ENCODE results near the gene SYAP1.
"Not testable (repeated sequence)": the region's sequence is repeated elsewhere in the genome, so short reads cannot be mapped to it uniquely, and the experiment has no call there.

SYAP1 gene

GRCh38 chrX:16745102-16745501, 25.7 kb downstream of the SYAP1 start:
- no peak overlapping the region for H3K9ac ChIP-seq (ENCODE audit: low read length in 5 of 5)
- H3K9me3 ChIP-seq (ENCODE audit: control insufficient read depth in 5 of 5, low read length in 5 of 5): no peaks in the 10 kb centered on the region
- no peaks in the 10 kb centered on the region for H3K27me3 ChIP-seq (ENCODE audit: control insufficient read depth in 5 of 5, insufficient read depth in 4 of 5, low read length in 5 of 5)
- no peak overlapping the region for H3K4me3 ChIP-seq (ENCODE audit: low read depth in 1 of 5, low read length in 5 of 5)
- H3K27ac ChIP-seq (ENCODE audit: low read depth, low read length): no peak overlapping the region
- peaks cover 0 to 8% (median 0%) of the 10 kb centered on the region in 5 donors for H3K4me1 ChIP-seq (ENCODE audit: control insufficient read depth in 5 of 5, insufficient read depth in 5 of 5, low read length in 5 of 5)
- H3K36me3 ChIP-seq (ENCODE audit: control insufficient read depth in 5 of 5, insufficient read depth in 5 of 5, low read length in 5 of 5): peaks cover 12 to 67% (median 50%) of the 10 kb centered on the region in 5 donors

GRCh38 chrX:16745659-16746058, 26.2 kb downstream of the SYAP1 start:
- Histone ChIP-seq H3K4me3 (ENCODE audit: low read depth in 1 of 5, low read length in 5 of 5) (no peak overlapping the region), H3K27me3 (ENCODE audit: control insufficient read depth in 5 of 5, insufficient read depth in 4 of 5, low read length in 5 of 5) (no peaks in the 10 kb centered on the region), H3K4me1 (ENCODE audit: control insufficient read depth in 5 of 5, insufficient read depth in 5 of 5, low read length in 5 of 5) (peaks cover 0 to 9% (median 0%) of the 10 kb centered on the region in 5 donors), H3K9me3 (ENCODE audit: control insufficient read depth in 5 of 5, low read length in 5 of 5) (no peaks in the 10 kb centered on the region), H3K36me3 (ENCODE audit: control insufficient read depth in 5 of 5, insufficient read depth in 5 of 5, low read length in 5 of 5) (peaks cover 12 to 68% (median 55%) of the 10 kb centered on the region in 5 donors), H3K27ac (ENCODE audit: low read depth, low read length) (no peak overlapping the region), H3K9ac (ENCODE audit: low read length in 5 of 5) (no peak overlapping the region)

GRCh38 chrX:16748425-16748824, 29.0 kb downstream of the SYAP1 start:
- Histone ChIP-seq H3K36me3 (ENCODE audit: control insufficient read depth in 5 of 5, insufficient read depth in 5 of 5, low read length in 5 of 5) (peaks cover 12 to 59% (median 46%) of the 10 kb centered on the region in 5 donors), H3K4me1 (ENCODE audit: control insufficient read depth in 5 of 5, insufficient read depth in 5 of 5, low read length in 5 of 5) (peaks cover 0 to 9% (median 0%) of the 10 kb centered on the region in 5 donors), H3K9me3 (ENCODE audit: control insufficient read depth in 5 of 5, low read length in 5 of 5) (no peaks in the 10 kb centered on the region), H3K27ac (ENCODE audit: low read depth, low read length) (no peak overlapping the region), H3K27me3 (ENCODE audit: control insufficient read depth in 5 of 5, insufficient read depth in 4 of 5, low read length in 5 of 5) (no peaks in the 10 kb centered on the region), H3K9ac (ENCODE audit: low read length in 5 of 5) (no peak overlapping the region), H3K4me3 (ENCODE audit: low read depth in 1 of 5, low read length in 5 of 5) (no peak overlapping the region)

GRCh38 chrX:16750136-16750535, 30.7 kb downstream of the SYAP1 start:
- Histone ChIP-seq H3K4me1 (ENCODE audit: control insufficient read depth in 5 of 5, insufficient read depth in 5 of 5, low read length in 5 of 5) (peaks cover 0 to 12% (median 0%) of the 10 kb centered on the region in 5 donors), H3K9ac (ENCODE audit: low read length in 5 of 5) (no peak overlapping the region), H3K27ac (ENCODE audit: low read depth, low read length) (no peak overlapping the region), H3K9me3 (ENCODE audit: control insufficient read depth in 5 of 5, low read length in 5 of 5) (no peaks in the 10 kb centered on the region), H3K27me3 (ENCODE audit: control insufficient read depth in 5 of 5, insufficient read depth in 4 of 5, low read length in 5 of 5) (no peaks in the 10 kb centered on the region), H3K36me3 (ENCODE audit: control insufficient read depth in 5 of 5, insufficient read depth in 5 of 5, low read length in 5 of 5) (peaks cover 12 to 57% (median 39%) of the 10 kb centered on the region in 5 donors), H3K4me3 (ENCODE audit: low read depth in 1 of 5, low read length in 5 of 5) (no peak overlapping the region)

- no peak overlapping the region for H3K27ac ChIP-seq (ENCODE audit: low read depth, low read length)
- peaks cover 0 to 6% (median 0%) of the 10 kb centered on the region in 5 donors for H3K4me1 ChIP-seq (ENCODE audit: control insufficient read depth in 5 of 5, insufficient read depth in 5 of 5, low read length in 5 of 5)
- H3K9me3 ChIP-seq (ENCODE audit: control insufficient read depth in 5 of 5, low read length in 5 of 5): no peaks in the 10 kb centered on the region
- H3K4me3 ChIP-seq (ENCODE audit: low read depth in 1 of 5, low read length in 5 of 5): no peak overlapping the region
- H3K9ac ChIP-seq (ENCODE audit: low read length in 5 of 5): no peak overlapping the region
- H3K36me3 ChIP-seq (ENCODE audit: control insufficient read depth in 5 of 5, insufficient read depth in 5 of 5, low read length in 5 of 5): peaks cover 22 to 54% (median 44%) of the 10 kb centered on the region in 5 donors
- H3K27me3 ChIP-seq (ENCODE audit: control insufficient read depth in 5 of 5, insufficient read depth in 4 of 5, low read length in 5 of 5): no peaks in the 10 kb centered on the region
Measured at GRCh38 chrX:16754019-16754418, 34.6 kb downstream of the SYAP1 start.

- H3K27ac ChIP-seq (ENCODE audit: low read depth, low read length): no peak overlapping the region
- peaks cover 0 to 6% (median 0%) of the 10 kb centered on the region in 5 donors for H3K4me1 ChIP-seq (ENCODE audit: control insufficient read depth in 5 of 5, insufficient read depth in 5 of 5, low read length in 5 of 5)
- H3K4me3 ChIP-seq (ENCODE audit: low read depth in 1 of 5, low read length in 5 of 5): no peak overlapping the region
- H3K27me3 ChIP-seq (ENCODE audit: control insufficient read depth in 5 of 5, insufficient read depth in 4 of 5, low read length in 5 of 5): no peaks in the 10 kb centered on the region
- H3K9me3 ChIP-seq (ENCODE audit: control insufficient read depth in 5 of 5, low read length in 5 of 5): no peaks in the 10 kb centered on the region
- no peak overlapping the region for H3K9ac ChIP-seq (ENCODE audit: low read length in 5 of 5)
- H3K36me3 ChIP-seq (ENCODE audit: control insufficient read depth in 5 of 5, insufficient read depth in 5 of 5, low read length in 5 of 5): peaks cover 31 to 60% (median 46%) of the 10 kb centered on the region in 5 donors
Measured at GRCh38 chrX:16756724-16757123, 37.3 kb downstream of the SYAP1 start.

- H3K36me3 ChIP-seq (ENCODE audit: control insufficient read depth in 5 of 5, insufficient read depth in 5 of 5, low read length in 5 of 5): peaks cover 22 to 30% (median 28%) of the 10 kb centered on the region in 5 donors
- not testable (repeated sequence) for H3K4me1 ChIP-seq (ENCODE audit: control insufficient read depth in 5 of 5, insufficient read depth in 5 of 5, low read length in 5 of 5); H3K9me3 ChIP-seq (ENCODE audit: control insufficient read depth in 5 of 5, low read length in 5 of 5); H3K9ac ChIP-seq (ENCODE audit: low read length in 5 of 5); H3K27ac ChIP-seq (ENCODE audit: low read depth, low read length); H3K4me3 ChIP-seq (ENCODE audit: low read depth in 1 of 5, low read length in 5 of 5); H3K27me3 ChIP-seq (ENCODE audit: control insufficient read depth in 5 of 5, insufficient read depth in 4 of 5, low read length in 5 of 5)
Measured at GRCh38 chrX:16761500-16761899, 42.1 kb downstream of the SYAP1 start.

- no peak overlapping the region for H3K4me3 ChIP-seq (ENCODE audit: low read depth in 1 of 5, low read length in 5 of 5)
- peaks cover 15 to 24% (median 21%) of the 10 kb centered on the region in 5 donors for H3K36me3 ChIP-seq (ENCODE audit: control insufficient read depth in 5 of 5, insufficient read depth in 5 of 5, low read length in 5 of 5)
- peaks cover 0 to 9% (median 0%) of the 10 kb centered on the region in 5 donors for H3K27me3 ChIP-seq (ENCODE audit: control insufficient read depth in 5 of 5, insufficient read depth in 4 of 5, low read length in 5 of 5)
- H3K9ac ChIP-seq (ENCODE audit: low read length in 5 of 5): no peak overlapping the region
- no peaks in the 10 kb centered on the region for H3K4me1 ChIP-seq (ENCODE audit: control insufficient read depth in 5 of 5, insufficient read depth in 5 of 5, low read length in 5 of 5)
- H3K9me3 ChIP-seq (ENCODE audit: control insufficient read depth in 5 of 5, low read length in 5 of 5): no peaks in the 10 kb centered on the region
- no peak overlapping the region for H3K27ac ChIP-seq (ENCODE audit: low read depth, low read length)
Measured at GRCh38 chrX:16762579-16762978, 43.2 kb downstream of the SYAP1 start.

GRCh38 chrX:16765594-16765993, 46.2 kb downstream of the SYAP1 start:
- Histone ChIP-seq H3K27ac (ENCODE audit: low read depth, low read length) (no peak overlapping the region), H3K27me3 (ENCODE audit: control insufficient read depth in 5 of 5, insufficient read depth in 4 of 5, low read length in 5 of 5) (peaks cover 0 to 9% (median 3%) of the 10 kb centered on the region in 5 donors), H3K9me3 (ENCODE audit: control insufficient read depth in 5 of 5, low read length in 5 of 5) (peaks cover 0 to 3% (median 0%) of the 10 kb centered on the region in 5 donors), H3K9ac (ENCODE audit: low read length in 5 of 5) (no peak overlapping the region), H3K4me1 (ENCODE audit: control insufficient read depth in 5 of 5, insufficient read depth in 5 of 5, low read length in 5 of 5) (no peaks in the 10 kb centered on the region), H3K36me3 (ENCODE audit: control insufficient read depth in 5 of 5, insufficient read depth in 5 of 5, low read length in 5 of 5) (peaks cover under 1 to 4% (median 2%) of the 10 kb centered on the region in 5 donors), H3K4me3 (ENCODE audit: low read depth in 1 of 5, low read length in 5 of 5) (no peak overlapping the region)

GRCh38 chrX:16770970-16771482, 51.6 kb downstream of the SYAP1 start:
- no peaks in the 10 kb centered on the region for H3K36me3 ChIP-seq (ENCODE audit: control insufficient read depth in 5 of 5, insufficient read depth in 5 of 5, low read length in 5 of 5)
- no peak overlapping the region for H3K27ac ChIP-seq (ENCODE audit: low read depth, low read length)
- no peak overlapping the region for H3K9ac ChIP-seq (ENCODE audit: low read length in 5 of 5)
- H3K4me3 ChIP-seq (ENCODE audit: low read depth in 1 of 5, low read length in 5 of 5): no peak overlapping the region
- H3K9me3 ChIP-seq (ENCODE audit: control insufficient read depth in 5 of 5, low read length in 5 of 5): peaks cover 0 to 3% (median 0%) of the 10 kb centered on the region in 5 donors
- peaks cover 0 to 9% (median 3%) of the 10 kb centered on the region in 5 donors for H3K27me3 ChIP-seq (ENCODE audit: control insufficient read depth in 5 of 5, insufficient read depth in 4 of 5, low read length in 5 of 5)
- H3K4me1 ChIP-seq (ENCODE audit: control insufficient read depth in 5 of 5, insufficient read depth in 5 of 5, low read length in 5 of 5): no peaks in the 10 kb centered on the region
